Fibroblast of pulmonary artery (primary cell): ENCODE results near the gene PCDHA1.

Source experiments
- DNase-seq: peaks from one replicate; pipeline ENCODE4 v3.0.0-alpha.2; 2010; ENCODE audit warnings: low read depth
- H3K4me3 ChIP-seq: replicated peaks from 2 replicates; pipeline ENCODE4 v1.5.1; 2011; ENCODE audit warnings: low read depth, mild to moderate bottlenecking, control low read depth, low read length, moderate library complexity
- TF ChIP-seq, protein P1 (sequence below): IDR thresholded peaks from 2 replicates; pipeline ENCODE4 v1.5.1; 2011; ENCODE audit warnings: mild to moderate bottlenecking, control low read depth, low read length, inconsistent platforms; ENCODE audit errors: missing control alignments

PCDHA1 gene

GRCh38 chr5:140855772-140856674 is 70.1 kb downstream of the PCDHA1 start, which contains the start of gene PCDHA10:
Gene PCDHA10, plus strand, starts transcription at chr5:140855897. Its CDS starts 152 bp downstream, at chr5:140856049.
- TF ChIP-seq, protein P1, sequence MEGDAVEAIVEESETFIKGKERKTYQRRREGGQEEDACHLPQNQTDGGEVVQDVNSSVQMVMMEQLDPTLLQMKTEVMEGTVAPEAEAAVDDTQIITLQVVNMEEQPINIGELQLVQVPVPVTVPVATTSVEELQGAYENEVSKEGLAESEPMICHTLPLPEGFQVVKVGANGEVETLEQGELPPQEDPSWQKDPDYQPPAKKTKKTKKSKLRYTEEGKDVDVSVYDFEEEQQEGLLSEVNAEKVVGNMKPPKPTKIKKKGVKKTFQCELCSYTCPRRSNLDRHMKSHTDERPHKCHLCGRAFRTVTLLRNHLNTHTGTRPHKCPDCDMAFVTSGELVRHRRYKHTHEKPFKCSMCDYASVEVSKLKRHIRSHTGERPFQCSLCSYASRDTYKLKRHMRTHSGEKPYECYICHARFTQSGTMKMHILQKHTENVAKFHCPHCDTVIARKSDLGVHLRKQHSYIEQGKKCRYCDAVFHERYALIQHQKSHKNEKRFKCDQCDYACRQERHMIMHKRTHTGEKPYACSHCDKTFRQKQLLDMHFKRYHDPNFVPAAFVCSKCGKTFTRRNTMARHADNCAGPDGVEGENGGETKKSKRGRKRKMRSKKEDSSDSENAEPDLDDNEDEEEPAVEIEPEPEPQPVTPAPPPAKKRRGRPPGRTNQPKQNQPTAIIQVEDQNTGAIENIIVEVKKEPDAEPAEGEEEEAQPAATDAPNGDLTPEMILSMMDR = no peak
- no peak within 1 kb of the TSS for H3K4me3 ChIP-seq
- peak; percentile 15 for DNase-seq

- TF ChIP-seq, protein P1 = no peak
- DNase-seq = no peak
Measured at GRCh38 chr5:140857177-140857986, 71.4 kb downstream of the PCDHA1 start.

GRCh38 chr5:140857987-140858240 is 72.0 kb downstream of the PCDHA1 start:
- no peak overlapping the region for H3K4me3 ChIP-seq
- TF ChIP-seq, protein P1 = no peak
- no peak for DNase-seq

More at GRCh38 chr5:140857177-140857986, 71.4 kb downstream of the PCDHA1 start:
- H3K4me3 ChIP-seq = no peak overlapping the region

DNA sequence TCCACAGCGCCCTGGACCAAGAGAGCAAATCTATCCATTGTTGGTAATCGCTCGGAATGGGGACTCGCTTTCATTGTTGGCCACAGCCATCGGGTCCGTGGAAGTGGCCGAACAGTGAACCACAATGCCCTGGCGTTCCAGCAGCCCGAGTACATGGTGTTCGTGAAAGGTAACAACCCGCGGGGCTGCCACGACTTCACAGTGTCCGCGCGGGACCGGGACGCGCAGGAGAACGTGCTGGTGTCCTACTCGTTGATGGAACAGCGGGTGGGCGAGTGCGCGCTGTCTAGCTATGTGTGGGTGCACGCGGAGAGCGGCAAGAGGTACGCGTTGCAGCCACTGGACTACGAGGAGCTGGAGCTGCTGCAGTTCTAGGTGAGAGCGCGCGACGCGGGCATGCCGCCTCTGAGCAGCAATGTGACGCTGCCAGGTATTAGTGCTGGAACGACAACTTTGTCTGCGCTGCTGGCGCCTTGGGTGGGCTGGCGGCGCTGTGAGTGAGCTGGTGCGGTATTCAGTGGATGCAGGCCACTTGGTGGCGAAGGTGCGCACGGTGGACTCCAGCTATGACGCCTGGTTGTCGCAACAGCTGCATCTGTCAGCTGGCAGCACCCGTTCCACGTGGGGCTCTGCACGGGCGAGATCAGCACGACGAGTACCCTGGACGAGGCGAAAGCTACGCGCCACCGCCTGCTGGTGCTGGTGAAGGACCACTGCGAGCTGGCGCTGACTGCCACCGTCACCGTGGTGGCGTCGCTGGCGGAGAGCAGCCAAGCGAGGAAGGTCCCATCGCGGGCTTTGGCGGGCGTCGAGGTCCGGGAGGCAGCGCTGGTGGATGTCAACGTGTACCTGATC is 76.7 kb downstream of the PCDHA1 start:
- TF ChIP-seq, protein P1 = no peak
- no peak overlapping the region for H3K4me3 ChIP-seq

DNA sequence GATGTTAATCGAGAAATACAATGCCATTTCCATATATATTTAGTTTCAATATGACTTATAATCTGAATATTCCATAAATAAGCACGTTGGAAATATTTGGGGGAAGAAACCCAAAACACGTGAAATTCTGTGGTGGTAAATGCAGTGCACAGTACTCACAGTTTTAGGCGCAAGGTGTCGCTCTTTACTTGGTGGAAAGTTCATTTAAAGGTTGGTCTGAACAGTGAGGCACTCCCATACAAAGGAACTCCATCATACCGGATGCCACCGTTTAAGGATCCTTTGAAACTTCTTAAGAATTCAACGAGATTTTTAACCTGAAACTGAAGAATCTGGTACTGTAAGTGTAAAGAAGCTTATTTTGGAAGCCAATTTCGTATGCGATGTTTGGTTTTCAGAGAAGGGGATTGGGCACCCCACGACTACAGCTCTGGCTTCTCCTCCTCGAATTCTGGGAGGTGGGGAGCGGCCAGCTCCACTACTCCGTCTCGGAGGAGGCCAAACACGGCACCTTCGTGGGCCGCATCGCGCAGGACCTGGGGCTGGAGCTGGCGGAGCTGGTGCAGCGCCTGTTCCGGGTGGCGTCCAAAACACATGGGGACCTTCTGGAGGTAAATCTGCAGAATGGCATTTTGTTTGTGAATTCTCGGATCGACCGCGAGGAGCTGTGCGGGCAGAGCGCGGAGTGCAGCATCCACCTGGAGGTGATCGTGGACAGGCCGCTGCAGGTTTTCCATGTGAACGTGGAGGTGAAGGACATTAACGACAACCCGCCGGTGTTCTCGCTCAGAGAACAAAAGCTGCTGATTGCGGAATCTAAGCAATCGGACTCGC is 83.0 kb downstream of the PCDHA1 start, which contains the start of gene PCDHA11:
Gene PCDHA11 (plus strand): TSS at position 237 of the 834 bp plus-strand sequence. CDS start 147 bp downstream, at position 384.
- no peak for DNase-seq
- H3K4me3 ChIP-seq = no peak within 1 kb of the TSS
- TF ChIP-seq, protein P1 = no peak

More for the DNA sequence above, 76.7 kb downstream of the PCDHA1 start:
- no peak for DNase-seq

DNA sequence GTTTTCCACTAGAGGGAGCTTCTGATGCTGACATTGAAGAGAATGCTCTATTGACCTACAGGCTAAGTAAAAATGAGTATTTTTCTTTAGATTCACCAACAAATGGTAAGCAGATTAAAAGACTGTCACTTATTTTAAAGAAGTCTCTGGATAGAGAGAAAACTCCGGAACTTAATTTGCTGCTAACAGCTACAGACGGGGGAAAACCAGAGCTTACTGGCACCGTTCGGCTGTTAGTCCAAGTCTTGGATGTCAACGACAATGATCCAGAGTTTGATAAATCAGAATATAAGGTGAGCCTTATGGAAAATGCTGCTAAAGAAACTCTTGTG is 83.6 kb downstream of the PCDHA1 start:
- no peak for DNase-seq

More for the DNA sequence above, 83.6 kb downstream of the PCDHA1 start:
- no peak overlapping the region for H3K4me3 ChIP-seq
- TF ChIP-seq, protein P1 = no peak
